ENCODE data around the gene AK4. TPM values are rescaled to one million over a fixed set of nuclear protein-coding genes. Genes with fewer than 3 reads are reported as not detected.
"Not testable (repeated sequence)": the region's sequence is repeated elsewhere in the genome, so short reads cannot be mapped to it uniquely, and the experiment has no call there.

The AK4 gene
- total RNA-seq (2013), result 3.9 TPM
- polyA plus RNA-seq (1 to 10 TPM; 4.3 to 9.9 (median 6.7) TPM), polyA minus RNA-seq (0.55 and 2.2 TPM in 2 replicates), total RNA-seq (1.4 to 131 (median 2.9) reads per million in 11 experiments)

DNA sequence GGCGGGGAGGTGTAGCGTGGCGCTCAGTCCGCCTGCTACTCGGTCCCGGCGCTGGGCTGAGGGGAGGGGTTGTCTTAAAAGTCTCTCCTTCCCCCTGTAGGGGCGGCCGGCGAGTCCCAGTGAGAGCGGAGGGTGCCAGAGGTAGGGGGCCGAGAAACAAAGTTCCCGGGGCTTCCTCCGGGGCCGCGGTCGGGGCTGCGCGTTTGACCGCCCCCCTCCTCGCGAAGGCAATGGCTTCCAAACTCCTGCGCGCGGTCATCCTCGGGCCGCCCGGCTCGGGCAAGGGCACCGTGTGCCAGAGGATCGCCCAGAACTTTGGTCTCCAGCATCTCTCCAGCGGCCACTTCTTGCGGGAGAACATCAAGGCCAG lies at the start of gene AK4:
Gene AK4, plus strand, starts transcription at position 26 of the 370 bp plus-strand sequence. Its CDS starts 205 bp downstream, at position 231.
- H3K27ac Mint-ChIP-seq, result peak within 1 kb of the TSS in 3 of 7 donors; percentile 50 to 80 (median 53)
- H3K36me3 ChIP-seq (replicated peaks in 1 of 2; ENCODE audit: control insufficient read depth in 1 of 2, insufficient read depth in 2 of 2, low read length in 2 of 2); H3K27ac ChIP-seq (ENCODE audit: low read depth in 1 of 2, low read length in 2 of 2); H4K20me1 ChIP-seq (ENCODE audit: insufficient read depth, low read length); H3K36me3 Mint-ChIP-seq; H3K79me2 ChIP-seq (ENCODE audit: insufficient read depth, low read length); DNase-seq; H3K9me3 Mint-ChIP-seq; H3K9me3 ChIP-seq (replicated peaks in 1 of 2; ENCODE audit: control insufficient read depth in 1 of 2, insufficient read depth in 1 of 2, low read length in 2 of 2): not testable (repeated sequence)
- peaks cover 16 to 37% (median 23%) of the 10 kb centered on the region in 3 donors for H3K27me3 Mint-ChIP-seq (ENCODE audit: low read depth in 3 of 3)
- H3K4me3 Mint-ChIP-seq, result peak within 1 kb of the TSS; percentile 92 to 93
- Histone ChIP-seq H2AFZ (ENCODE audit: insufficient read depth, low read depth, low read length, poor library complexity, severe bottlenecking) (peak within 1 kb of the TSS; percentile 98), H3K4me1 (ENCODE audit: control insufficient read depth in 1 of 2, insufficient read depth in 2 of 2, low read length in 2 of 2) (peaks cover 13 to 21% of the 10 kb centered on the region in 2 donors), H3K4me3 (replicated peaks in 1 of 3; ENCODE audit: low read depth in 2 of 3, low read length in 3 of 3) (peak within 1 kb of the TSS; percentile 72 to 91 (median 87)), H3K9ac (ENCODE audit: insufficient read depth, low read length, poor library complexity, severe bottlenecking) (peak within 1 kb of the TSS; percentile 67), H3K4me2 (replicated peaks; ENCODE audit: extremely low read depth, low read length, poor library complexity, severe bottlenecking) (peak within 1 kb of the TSS; percentile 99), H3K27me3 (ENCODE audit: control insufficient read depth in 2 of 2, insufficient read depth in 2 of 2, low read length in 2 of 2) (peaks cover 4 to 25% of the 10 kb centered on the region in 2 donors)
- no CpG with 5 or more reads among the region's 33 CpGs for WGBS (ENCODE audit: insufficient coverage)
- H3K4me1 Mint-ChIP-seq, result peaks cover 18% of the 10 kb centered on the region
- intact Hi-C loops (cut with micrococcal nuclease), result loop anchor here in 1 of 2 donors (5.0 kb wide), 1 partner anchor 59 kb away; no protein-coding TSS in a partner anchor

DNA sequence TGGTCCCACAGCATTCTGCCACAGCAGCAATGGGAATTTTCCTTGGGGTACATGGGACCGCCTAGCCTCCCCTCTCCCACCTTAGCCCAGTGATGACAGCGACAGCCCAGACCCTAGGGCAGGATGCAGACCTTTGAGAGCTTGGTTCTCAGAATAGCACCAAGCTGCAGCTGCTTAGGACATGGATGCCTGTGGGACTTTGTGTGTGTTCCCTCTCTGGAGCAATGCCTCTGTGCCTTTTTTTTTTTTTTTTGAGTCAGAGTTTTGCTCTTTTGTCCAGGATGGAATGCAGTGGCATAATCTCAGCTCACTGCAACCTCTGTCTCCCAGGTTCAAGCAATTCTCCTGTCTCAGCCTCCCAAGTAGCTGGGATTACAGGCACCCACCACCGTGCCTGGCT lies 44.2 kb upstream of the AK4 start:
- Histone ChIP-seq H4K20me1 (ENCODE audit: insufficient read depth, low read length) (no peaks in the 10 kb centered on the region), H3K27ac (ENCODE audit: low read depth in 1 of 2, low read length in 2 of 2) (no peak overlapping the region), H3K79me2 (ENCODE audit: insufficient read depth, low read length) (no peaks in the 10 kb centered on the region), H3K4me1 (ENCODE audit: control insufficient read depth in 1 of 2, insufficient read depth in 2 of 2, low read length in 2 of 2) (peaks cover 0 to 8% of the 10 kb centered on the region in 2 donors), H2AFZ (ENCODE audit: insufficient read depth, low read depth, low read length, poor library complexity, severe bottlenecking) (no peak overlapping the region), H3K27me3 (ENCODE audit: control insufficient read depth in 2 of 2, insufficient read depth in 2 of 2, low read length in 2 of 2) (no peaks in the 10 kb centered on the region), H3K9ac (ENCODE audit: insufficient read depth, low read length, poor library complexity, severe bottlenecking) (no peak overlapping the region), H3K9me3 (replicated peaks in 1 of 2; ENCODE audit: control insufficient read depth in 1 of 2, insufficient read depth in 1 of 2, low read length in 2 of 2) (peaks cover 18 to 30% of the 10 kb centered on the region in 2 donors), H3K4me2 (replicated peaks; ENCODE audit: extremely low read depth, low read length, poor library complexity, severe bottlenecking) (no peak overlapping the region), H3K36me3 (replicated peaks in 1 of 2; ENCODE audit: control insufficient read depth in 1 of 2, insufficient read depth in 2 of 2, low read length in 2 of 2) (no peaks in the 10 kb centered on the region), H3K4me3 (replicated peaks in 1 of 3; ENCODE audit: low read depth in 2 of 3, low read length in 3 of 3) (no peak overlapping the region)
- H3K27ac Mint-ChIP-seq, result no peak overlapping the region
- DNase-seq, result no peak
- H3K9me3 Mint-ChIP-seq, result peaks cover 7 to 37% (median 29%) of the 10 kb centered on the region in 7 donors
- peaks cover 0 to 1% of the 10 kb centered on the region in 2 donors for H3K36me3 Mint-ChIP-seq
- TF ChIP-seq, protein P1, sequence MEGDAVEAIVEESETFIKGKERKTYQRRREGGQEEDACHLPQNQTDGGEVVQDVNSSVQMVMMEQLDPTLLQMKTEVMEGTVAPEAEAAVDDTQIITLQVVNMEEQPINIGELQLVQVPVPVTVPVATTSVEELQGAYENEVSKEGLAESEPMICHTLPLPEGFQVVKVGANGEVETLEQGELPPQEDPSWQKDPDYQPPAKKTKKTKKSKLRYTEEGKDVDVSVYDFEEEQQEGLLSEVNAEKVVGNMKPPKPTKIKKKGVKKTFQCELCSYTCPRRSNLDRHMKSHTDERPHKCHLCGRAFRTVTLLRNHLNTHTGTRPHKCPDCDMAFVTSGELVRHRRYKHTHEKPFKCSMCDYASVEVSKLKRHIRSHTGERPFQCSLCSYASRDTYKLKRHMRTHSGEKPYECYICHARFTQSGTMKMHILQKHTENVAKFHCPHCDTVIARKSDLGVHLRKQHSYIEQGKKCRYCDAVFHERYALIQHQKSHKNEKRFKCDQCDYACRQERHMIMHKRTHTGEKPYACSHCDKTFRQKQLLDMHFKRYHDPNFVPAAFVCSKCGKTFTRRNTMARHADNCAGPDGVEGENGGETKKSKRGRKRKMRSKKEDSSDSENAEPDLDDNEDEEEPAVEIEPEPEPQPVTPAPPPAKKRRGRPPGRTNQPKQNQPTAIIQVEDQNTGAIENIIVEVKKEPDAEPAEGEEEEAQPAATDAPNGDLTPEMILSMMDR (IDR thresholded peaks at IDR 0.05), result no peak
- H3K4me1 Mint-ChIP-seq, result peaks cover 10% of the 10 kb centered on the region
- peaks cover 0 to 5% (median 0%) of the 10 kb centered on the region in 3 donors for H3K27me3 Mint-ChIP-seq (ENCODE audit: low read depth in 3 of 3)
- H3K4me3 Mint-ChIP-seq, result no peak overlapping the region
- intact Hi-C loops (cut with micrococcal nuclease), result no loop called here
- WGBS (ENCODE audit: insufficient coverage), result 100% methylated on average over 2 of the region's 3 CpGs

Data from CD14-positive monocyte (primary cell).